ENCODE data around the gene PDGFRB. TPM values are rescaled to one million over a fixed set of nuclear protein-coding genes. Genes with fewer than 3 reads are reported as not detected.
A peak's percentile ranks its signal among the peaks of the same experiment; 100 is the strongest.

PDGFRB gene
- total and polyA plus RNA-seq, 2 of the 8 experiments (the other 6 are each of a cell fraction or from before 2014, with no cell fraction given): 4.2 to 13.7 TPM

- Histone ChIP-seq H3K4me1 (replicated peaks in 1 of 4; ENCODE audit: control insufficient read depth in 3 of 4, insufficient read depth in 4 of 4, low read length in 3 of 4) (peaks cover 6 to 24% (median 12%) of the 10 kb centered on the region in 4 experiments), H3K14ac (ENCODE audit: insufficient read length) (no peak overlapping the region), H4K91ac (replicated peaks; ENCODE audit: insufficient read length, low read length) (peak overlapping the region; percentile 7), H3K4me2 (ENCODE audit: insufficient read depth in 1 of 2, low read depth in 2 of 2, low read length in 2 of 2) (peak overlapping the region; percentile 44 to 73; a peak in 2 of 4 replicates), H3K36me3 (ENCODE audit: control insufficient read depth in 2 of 4, insufficient read depth in 4 of 4, low read length in 3 of 4) (no peaks in the 10 kb centered on the region), H3K27me3 (replicated peaks in 1 of 4; ENCODE audit: control insufficient read depth in 3 of 4, extremely low read depth in 1 of 4, insufficient read depth in 3 of 4, low read length in 3 of 4) (no peaks in the 10 kb centered on the region; a peak in 2 of 7 replicates), H2BK12ac (ENCODE audit: low read depth, low read length) (0 out of 2 replicates have a peak overlapping the region, but pooled peaks have one; percentile 11), H2AFZ (ENCODE audit: low read length) (no peak overlapping the region), H3K9ac (replicated peaks in 1 of 4; ENCODE audit: extremely low read depth in 1 of 4, low read depth in 3 of 4, low read length in 3 of 4) (no peak overlapping the region), H2AK5ac (ENCODE audit: low read depth, low read length) (no peak overlapping the region), H4K8ac (ENCODE audit: extremely low read depth, insufficient read depth, low read length) (peak overlapping the region; percentile 22; the same call in 1 of the 2 replicates), H3K79me1 (ENCODE audit: low read depth, low read length) (no peaks in the 10 kb centered on the region), H3K79me2 (ENCODE audit: control insufficient read depth in 1 of 2, insufficient read depth in 2 of 2, low read length in 2 of 2) (no peaks in the 10 kb centered on the region), H2BK15ac (ENCODE audit: low read length) (peak overlapping the region; percentile 36; the same call in 1 of the 2 replicates), H3K56ac (replicated peaks; ENCODE audit: insufficient read length, low read depth, low read length) (no peak overlapping the region), H2BK20ac (ENCODE audit: low read length) (no peak overlapping the region), H3K23me2 (ENCODE audit: low read depth, low read length) (no peaks in the 10 kb centered on the region; the same call in 1 of the 2 replicates), H4K5ac (ENCODE audit: insufficient read length, low read depth, low read length) (no peak overlapping the region), H3K18ac (ENCODE audit: extremely low read depth, low read length) (no peak overlapping the region; the same call in 1 of the 2 replicates), H3K4ac (replicated peaks; ENCODE audit: insufficient read length, low read depth, low read length) (no peak overlapping the region), H2BK120ac (replicated peaks; ENCODE audit: low read depth, low read length) (no peak overlapping the region), H3K9me3 (ENCODE audit: insufficient read depth in 2 of 2, low read depth in 1 of 2, low read length in 1 of 2) (no peaks in the 10 kb centered on the region), H3K23ac (ENCODE audit: insufficient read length) (no peak overlapping the region), H3K4me3 (ENCODE audit: extremely low read depth in 1 of 4, insufficient read depth in 2 of 4, low read depth in 3 of 4, low read length in 4 of 4) (no peak overlapping the region), H3K27ac (ENCODE audit: low read depth, low read length) (no peak overlapping the region), H2BK5ac (ENCODE audit: low read depth, low read length) (0 out of 2 replicates have a peak overlapping the region, but pooled peaks have one; percentile 8), H4K20me1 (replicated peaks in 1 of 2; ENCODE audit: control insufficient read depth in 1 of 2, insufficient read depth in 2 of 2, low read length in 2 of 2) (no peaks in the 10 kb centered on the region)
- peak in 1 of 2 experiments; percentile 52 for DNase-seq (ENCODE audit: low read depth in 1 of 2, low spot score in 2 of 2)
- ChIA-PET POLR2A (ENCODE audit: partially characterized antibody) (interaction anchor here (0.7 to 3.4 kb wide), 3 partner anchors 13 to 94 kb away, joined by 3 to 14 read pairs (median 5); no protein-coding TSS in a partner anchor), CTCF (ENCODE audit: partially characterized antibody) (interaction anchor here (0.7 to 15.3 kb wide), 19 partner anchors 8 to 245 kb away, joined by 3 to 372 read pairs (median 7); no protein-coding TSS in a partner anchor)
- WGBS, 2 experiments (ENCODE audit: extremely low coverage in 1 of 2, insufficient coverage in 1 of 2, insufficient read length in 1 of 2, insufficient replicate concordance in 2 of 2, low coverage in 1 of 2, low lambda C conversion rate in 2 of 2, missing lambda C conversion rate in 1 of 2): 82% methylated on average over 9 of the region's 9 CpGs; no CpG with 5 or more reads in 1 of the 2 experiments
- FAIRE-seq: no peak
- TF ChIP-seq KDM4A (IDR thresholded peaks at IDR 0.05; ENCODE audit: low read depth, low read length, severe bottlenecking) (no peak), YY1 (IDR thresholded peaks at IDR 0.05; ENCODE audit: low read depth, low read length) (no peak), EGR1 (IDR thresholded peaks at IDR 0.05; ENCODE audit: borderline replicate concordance, low read depth, low read length) (peak; percentile 36; the same call in 1 of the 2 replicates), MAX (IDR thresholded peaks at IDR 0.05) (no peak), SIX5 (IDR thresholded peaks at IDR 0.05; ENCODE audit: low read depth, low read length) (no peak), MAFK (IDR thresholded peaks at IDR 0.05; ENCODE audit: low read depth, low read length) (no peak), CTCF (IDR thresholded peaks at IDR 0.05; ENCODE audit: control extremely low read depth in 1 of 3, insufficient read depth in 1 of 3, low read depth in 1 of 3, low read length in 3 of 3) (peak in 1 of 3 experiments; percentile 16; a peak in 1 of 4 replicates), POLR2AphosphoS5 (IDR thresholded peaks at IDR 0.05; ENCODE audit: low read depth, low read length) (no peak), CHD2 (IDR thresholded peaks at IDR 0.05; ENCODE audit: low read length) (no peak), GTF2F1 (IDR thresholded peaks at IDR 0.05; ENCODE audit: borderline replicate concordance, low read depth, low read length) (no peak)
These were observed 1.6 kb downstream of the PDGFRB start for GRCh38 chr5:150153957-150154617.

All from H1 (cell line).